Activated B cell treated with CpG ODN at 0.5 μM for 24 hours (primary cell): ENCODE data around the gene EVL. TPM values are rescaled to one million over a fixed set of nuclear protein-coding genes. Genes with fewer than 3 reads are reported as not detected.

Source experiments
- ATAC-seq: fragments of 200-7000 bp; cut with Tn5 transposase; one replicate; pipeline ENCODE4 v1.10.0; 2021; ENCODE audit warnings: low read depth, mild to moderate bottlenecking, moderate library complexity
- CTCF ChIA-PET: fragments of 350-600 bp; sonication (Branson Sonifier 250); formaldehyde crosslinking; loops from one replicate; lab custom pipeline; 2021; ENCODE audit warnings: antibody characterized with exemption; lab: Charles Lee
- POLR2A ChIA-PET: fragments of 350-600 bp; sonication (Branson Sonifier 250); formaldehyde crosslinking; loops from one replicate; lab custom pipeline; 2021; ENCODE audit warnings: antibody characterized with exemption; lab: Charles Lee
- DNase-seq: peaks from one replicate; pipeline ENCODE4 v3.0.0; 2022
- H3K27ac Mint-ChIP-seq: one replicate; pipeline ENCODE4 v1.8.0; 2020; ENCODE audit warnings: mixed read lengths
- H3K27me3 Mint-ChIP-seq: one replicate; pipeline ENCODE4 v1.8.0; 2021; ENCODE audit warnings: mixed read lengths
- H3K36me3 Mint-ChIP-seq: one replicate; pipeline ENCODE4 v1.8.0; 2021; ENCODE audit warnings: low read depth, mixed read lengths
- H3K4me1 Mint-ChIP-seq: one replicate; pipeline ENCODE4 v1.8.0; 2021; ENCODE audit warnings: mixed read lengths
- H3K4me3 Mint-ChIP-seq: one replicate; pipeline ENCODE4 v1.8.0; 2020; ENCODE audit warnings: mild to moderate bottlenecking, mixed read lengths
- H3K9me3 Mint-ChIP-seq: one replicate; pipeline ENCODE4 v1.8.0; 2020; ENCODE audit warnings: mixed read lengths
- CTCF ChIP-seq: fragments of 200-600 bp; IDR thresholded peaks from one replicate; pipeline ENCODE4 v1.8.0; 2022; ENCODE audit warnings: antibody characterized with exemption, mild to moderate bottlenecking
- intact Hi-C: fragments of 100-400 bp; cut with micrococcal nuclease; formaldehyde crosslinking; loops from one replicate; pipeline ENCODE4 v1.15.1; 2024
- total RNA-seq: library from RNA; stranded (reverse); gene quantifications from 2 replicates; pipeline ENCODE4 v1.2.3, GENCODE V29; 2022

EVL gene
- total RNA-seq, 1 donor from 2014 or later: 272 TPM

DNA sequence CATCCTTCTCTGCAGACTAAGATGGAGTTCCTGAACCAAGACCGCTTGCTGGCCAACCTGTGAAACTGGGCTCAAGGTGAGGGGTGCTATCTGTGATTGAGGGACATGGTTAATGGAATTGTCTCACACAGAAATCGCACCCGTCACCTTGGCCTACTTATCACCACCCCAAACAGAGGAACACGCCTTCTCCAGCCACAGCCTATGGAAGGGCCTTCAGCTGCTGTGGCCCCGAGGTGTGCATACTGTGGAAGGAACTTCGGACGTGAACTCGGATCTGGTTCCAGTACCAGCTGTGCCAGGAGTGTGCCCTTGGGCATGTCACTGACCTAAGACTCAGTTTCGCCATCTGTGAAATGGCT is 44.4 kb downstream of the EVL start:
- peak overlapping the region; percentile 74 for H3K27ac Mint-ChIP-seq
- no peak overlapping the region for H3K4me3 Mint-ChIP-seq
- POLR2A ChIA-PET: no interaction called here

DNA sequence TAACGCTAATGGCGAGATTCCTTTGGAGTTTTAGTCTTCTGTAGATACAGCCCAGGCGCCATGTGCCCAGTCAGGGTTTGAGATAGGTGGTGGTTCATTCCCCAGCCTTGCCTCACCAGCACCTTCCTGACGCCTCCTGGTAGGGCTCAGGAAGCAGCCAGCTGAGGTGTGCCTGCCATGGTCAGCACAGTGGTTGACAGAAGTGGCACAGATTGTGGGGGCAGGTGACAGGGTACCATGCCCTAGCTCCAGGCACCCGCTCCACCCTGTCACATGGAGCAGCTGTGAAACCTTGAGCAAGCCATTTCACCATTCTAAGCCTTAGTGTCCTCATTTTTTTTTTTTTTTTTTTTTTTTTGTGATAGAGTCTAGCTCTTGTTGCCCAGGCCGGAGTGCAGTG is 45.6 kb downstream of the EVL start:
- H3K27me3 Mint-ChIP-seq: no peaks in the 10 kb centered on the region
- peaks cover 35% of the 10 kb centered on the region for H3K4me1 Mint-ChIP-seq
- ATAC-seq: no peak
- H3K9me3 Mint-ChIP-seq: no peaks in the 10 kb centered on the region
- intact Hi-C loops: no loop called here
- no peak for DNase-seq
- H3K36me3 Mint-ChIP-seq: peaks cover 83% of the 10 kb centered on the region
- ChIA-PET CTCF (interaction anchor here (9.7 kb wide), 1 partner anchor 38 kb away, joined by 111 read pairs; no protein-coding TSS in a partner anchor), POLR2A (no interaction called here)
- no peak overlapping the region for H3K27ac Mint-ChIP-seq
- no peak for TF ChIP-seq CTCF
- H3K4me3 Mint-ChIP-seq: no peak overlapping the region

More for the DNA sequence above, 44.4 kb downstream of the EVL start:
- CTCF ChIA-PET: interaction anchor here (0.7 to 9.7 kb wide), 6 partner anchors 15 to 128 kb away, joined by 4 to 117 read pairs (median 38); no protein-coding TSS in a partner anchor
- Mint-ChIP-seq H3K4me1 (peaks cover 36% of the 10 kb centered on the region), H3K27me3 (no peaks in the 10 kb centered on the region), H3K9me3 (no peaks in the 10 kb centered on the region), H3K36me3 (peaks cover 85% of the 10 kb centered on the region)
- no peak for ATAC-seq
- intact Hi-C loops: loop anchor here (2.0 kb wide), 1 partner anchor 19 kb away; no protein-coding TSS in a partner anchor
- TF ChIP-seq CTCF: no peak
- no peak for DNase-seq

DNA sequence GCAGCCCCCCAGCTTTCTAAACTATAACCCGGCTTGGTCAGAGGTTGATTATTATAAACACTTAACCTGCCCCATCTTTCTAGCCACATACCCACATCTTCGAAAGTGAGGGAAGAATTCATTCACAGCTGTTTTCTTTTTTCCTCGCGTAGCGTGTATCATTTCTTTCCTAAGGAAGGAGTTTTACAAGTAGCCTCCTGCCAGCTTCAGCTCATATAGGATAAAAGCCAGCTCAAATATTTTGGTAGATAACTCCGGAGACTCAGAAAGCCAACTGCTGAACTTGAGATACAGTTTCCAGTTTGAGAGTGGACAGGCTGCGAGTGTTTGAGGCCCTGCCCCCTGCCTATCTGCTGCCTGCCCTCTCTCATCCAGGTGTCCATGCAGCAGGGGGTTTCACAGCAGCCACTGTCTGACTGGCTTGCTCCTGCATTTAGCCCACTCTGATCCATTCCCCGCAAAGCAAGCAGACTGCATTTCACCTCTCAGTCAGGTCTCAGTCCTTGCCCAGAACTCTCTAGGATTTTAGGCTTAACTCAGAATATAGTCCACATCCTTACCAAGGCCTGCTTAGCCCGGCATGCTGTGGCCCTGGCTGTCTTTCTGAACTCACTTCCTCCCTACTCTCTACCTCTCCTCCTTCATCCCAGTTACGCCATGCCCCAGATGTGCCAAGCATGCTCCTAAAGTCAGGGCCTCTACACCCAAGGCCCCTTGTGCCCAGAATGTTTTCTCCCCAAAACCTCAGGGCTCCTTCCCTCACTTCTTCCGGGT is 46.9 kb downstream of the EVL start:
- TF ChIP-seq CTCF: no peak
- Mint-ChIP-seq H3K4me1 (peaks cover 32% of the 10 kb centered on the region), H3K27ac (no peak overlapping the region), H3K4me3 (no peak overlapping the region), H3K27me3 (no peaks in the 10 kb centered on the region), H3K36me3 (peaks cover 79% of the 10 kb centered on the region), H3K9me3 (no peaks in the 10 kb centered on the region)
- ATAC-seq: no peak
- POLR2A ChIA-PET: no interaction called here
- CTCF ChIA-PET: interaction anchor here (0.8 kb wide), 1 partner anchor 39 kb away, joined by 3 read pairs; no protein-coding TSS in a partner anchor
- intact Hi-C loops: no loop called here
- DNase-seq: no peak

DNA sequence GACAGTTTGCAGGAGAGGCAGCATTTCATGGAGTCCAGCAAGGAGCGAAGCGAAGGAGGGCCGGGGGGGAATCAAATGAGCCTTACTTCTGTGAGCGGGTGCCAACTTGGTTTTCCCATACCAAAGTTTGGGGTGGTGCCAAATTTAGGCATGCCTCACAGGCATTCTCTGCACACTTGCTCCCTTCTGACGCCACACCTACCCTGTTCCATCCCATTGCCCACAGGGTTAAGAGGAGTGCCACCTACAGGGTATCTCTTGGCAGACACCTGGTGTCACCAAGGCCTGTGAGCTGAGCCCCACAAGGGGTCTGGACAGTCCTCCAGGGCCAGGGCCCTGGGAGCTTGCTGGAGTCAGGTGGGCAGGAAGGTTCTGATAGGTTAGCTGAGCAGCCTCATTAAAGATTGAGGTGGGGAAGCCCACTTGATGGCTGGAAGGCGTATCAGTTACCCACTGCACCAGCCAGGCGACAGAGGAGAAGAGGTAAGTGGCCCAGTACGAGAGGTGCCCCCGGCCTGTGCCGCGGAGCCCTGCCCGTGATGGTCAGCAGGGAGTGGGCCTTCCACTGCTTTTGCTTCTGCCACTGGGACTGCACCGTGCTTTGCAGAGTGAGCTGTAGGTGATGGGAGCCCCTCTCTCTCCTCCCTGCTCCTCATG is 49.0 kb downstream of the EVL start:
- intact Hi-C loops: no loop called here
- no peak for ATAC-seq
- peaks cover 78% of the 10 kb centered on the region for H3K36me3 Mint-ChIP-seq
- H3K27ac Mint-ChIP-seq: no peak overlapping the region
- POLR2A ChIA-PET: no interaction called here
- no peak for TF ChIP-seq CTCF
- no peak overlapping the region for H3K4me3 Mint-ChIP-seq
- no peak for DNase-seq
- H3K9me3 Mint-ChIP-seq: no peaks in the 10 kb centered on the region
- peaks cover 31% of the 10 kb centered on the region for H3K4me1 Mint-ChIP-seq
- CTCF ChIA-PET: interaction anchor here (0.9 kb wide), 1 partner anchor 79 kb away, joined by 3 read pairs; no protein-coding TSS in a partner anchor
- H3K27me3 Mint-ChIP-seq: no peaks in the 10 kb centered on the region

- DNase-seq: no peak
- H3K27ac Mint-ChIP-seq: no peak overlapping the region
- H3K4me3 Mint-ChIP-seq: no peak overlapping the region
- TF ChIP-seq CTCF: no peak
- H3K27me3 Mint-ChIP-seq: no peaks in the 10 kb centered on the region
- ATAC-seq: no peak
- ChIA-PET CTCF (interaction anchor here (0.9 to 1.4 kb wide), 2 partner anchors 58 to 78 kb away, joined by 3 read pairs; no protein-coding TSS in a partner anchor), POLR2A (no interaction called here)
- no peaks in the 10 kb centered on the region for H3K9me3 Mint-ChIP-seq
- peaks cover 80% of the 10 kb centered on the region for H3K36me3 Mint-ChIP-seq
- H3K4me1 Mint-ChIP-seq: peaks cover 28% of the 10 kb centered on the region
- intact Hi-C loops: loop anchor here (5.0 kb wide), 1 partner anchor 42 kb away; the partner anchor contains the start of gene DEGS2
Observed at GRCh38 chr14:100115236-100115635, 50.0 kb downstream of the EVL start.
